GM06990 (cell line): Measurements from ENCODE around the gene EML5.

Source experiments
- DNase-seq: peaks from one replicate; pipeline ENCODE4 v3.0.0-alpha.2; 2011; ENCODE audit not compliant: insufficient read length; ENCODE audit errors: extremely low read depth
- H3K27me3 ChIP-seq: replicated peaks from 2 replicates; pipeline ENCODE4 v1.6.0; 2011; ENCODE audit warnings: low read length; ENCODE audit not compliant: control insufficient read depth, insufficient read depth
- H3K36me3 ChIP-seq: 2 replicates; pipeline ENCODE4 v1.5.1; 2011; ENCODE audit warnings: low read length; ENCODE audit not compliant: control insufficient read depth, insufficient read depth
- H3K4me3 ChIP-seq: replicated peaks from 2 replicates; pipeline ENCODE4 v1.5.1; 2011; ENCODE audit warnings: low read depth, mild to moderate bottlenecking, control low read depth, low read length
- TF ChIP-seq, protein P1 (sequence below): IDR thresholded peaks from 2 replicates; pipeline ENCODE4 v1.5.1; 2011; ENCODE audit warnings: low read length, control low read depth, mild to moderate bottlenecking, inconsistent platforms; ENCODE audit not compliant: insufficient read depth, poor library complexity, severe bottlenecking

The EML5 gene

GRCh38 chr14:88572117-88572516 is 220.6 kb downstream of the EML5 start:
- peaks cover 9% of the 10 kb centered on the region for H3K36me3 ChIP-seq
- no peak for DNase-seq
- TF ChIP-seq, protein P1, sequence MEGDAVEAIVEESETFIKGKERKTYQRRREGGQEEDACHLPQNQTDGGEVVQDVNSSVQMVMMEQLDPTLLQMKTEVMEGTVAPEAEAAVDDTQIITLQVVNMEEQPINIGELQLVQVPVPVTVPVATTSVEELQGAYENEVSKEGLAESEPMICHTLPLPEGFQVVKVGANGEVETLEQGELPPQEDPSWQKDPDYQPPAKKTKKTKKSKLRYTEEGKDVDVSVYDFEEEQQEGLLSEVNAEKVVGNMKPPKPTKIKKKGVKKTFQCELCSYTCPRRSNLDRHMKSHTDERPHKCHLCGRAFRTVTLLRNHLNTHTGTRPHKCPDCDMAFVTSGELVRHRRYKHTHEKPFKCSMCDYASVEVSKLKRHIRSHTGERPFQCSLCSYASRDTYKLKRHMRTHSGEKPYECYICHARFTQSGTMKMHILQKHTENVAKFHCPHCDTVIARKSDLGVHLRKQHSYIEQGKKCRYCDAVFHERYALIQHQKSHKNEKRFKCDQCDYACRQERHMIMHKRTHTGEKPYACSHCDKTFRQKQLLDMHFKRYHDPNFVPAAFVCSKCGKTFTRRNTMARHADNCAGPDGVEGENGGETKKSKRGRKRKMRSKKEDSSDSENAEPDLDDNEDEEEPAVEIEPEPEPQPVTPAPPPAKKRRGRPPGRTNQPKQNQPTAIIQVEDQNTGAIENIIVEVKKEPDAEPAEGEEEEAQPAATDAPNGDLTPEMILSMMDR: no peak
- H3K27me3 ChIP-seq: no peaks in the 10 kb centered on the region
- no peak overlapping the region for H3K4me3 ChIP-seq

- Histone ChIP-seq H3K36me3 (peaks cover 8% of the 10 kb centered on the region), H3K4me3 (no peak overlapping the region), H3K27me3 (no peaks in the 10 kb centered on the region)
- no peak for DNase-seq
- TF ChIP-seq, protein P1: no peak
Observed at GRCh38 chr14:88568196-88568595, 224.6 kb downstream of the EML5 start.

- H3K4me3 ChIP-seq: no peak overlapping the region
- H3K36me3 ChIP-seq: peaks cover 8% of the 10 kb centered on the region
- TF ChIP-seq, protein P1: no peak
- H3K27me3 ChIP-seq: no peaks in the 10 kb centered on the region
- no peak for DNase-seq
Observed at GRCh38 chr14:88565427-88565826, 227.3 kb downstream of the EML5 start.

DNA sequence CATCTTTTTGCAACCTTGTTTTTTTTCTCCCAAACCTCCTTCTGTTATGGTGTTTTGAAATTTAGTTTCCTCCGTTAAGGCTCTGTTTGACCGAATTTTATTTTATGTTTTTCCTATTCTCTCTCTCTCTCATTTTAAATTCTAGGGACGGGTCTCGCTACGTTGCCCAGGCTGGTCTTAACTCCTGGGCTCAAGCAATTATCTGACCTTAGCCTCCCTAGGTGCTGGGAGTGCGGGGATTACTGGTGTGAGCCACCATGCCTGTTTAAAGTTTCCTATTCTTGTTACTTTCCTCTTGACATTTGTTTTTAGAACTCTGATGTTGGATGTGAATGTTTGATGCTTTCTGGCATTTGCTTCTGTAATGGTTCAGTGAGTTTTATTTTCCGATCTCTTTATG is 228.9 kb downstream of the EML5 start:
- TF ChIP-seq, protein P1: no peak
- peak overlapping the region; percentile 98 for H3K4me3 ChIP-seq
- peaks cover 4% of the 10 kb centered on the region for H3K36me3 ChIP-seq
- DNase-seq: no peak
- no peaks in the 10 kb centered on the region for H3K27me3 ChIP-seq

DNA sequence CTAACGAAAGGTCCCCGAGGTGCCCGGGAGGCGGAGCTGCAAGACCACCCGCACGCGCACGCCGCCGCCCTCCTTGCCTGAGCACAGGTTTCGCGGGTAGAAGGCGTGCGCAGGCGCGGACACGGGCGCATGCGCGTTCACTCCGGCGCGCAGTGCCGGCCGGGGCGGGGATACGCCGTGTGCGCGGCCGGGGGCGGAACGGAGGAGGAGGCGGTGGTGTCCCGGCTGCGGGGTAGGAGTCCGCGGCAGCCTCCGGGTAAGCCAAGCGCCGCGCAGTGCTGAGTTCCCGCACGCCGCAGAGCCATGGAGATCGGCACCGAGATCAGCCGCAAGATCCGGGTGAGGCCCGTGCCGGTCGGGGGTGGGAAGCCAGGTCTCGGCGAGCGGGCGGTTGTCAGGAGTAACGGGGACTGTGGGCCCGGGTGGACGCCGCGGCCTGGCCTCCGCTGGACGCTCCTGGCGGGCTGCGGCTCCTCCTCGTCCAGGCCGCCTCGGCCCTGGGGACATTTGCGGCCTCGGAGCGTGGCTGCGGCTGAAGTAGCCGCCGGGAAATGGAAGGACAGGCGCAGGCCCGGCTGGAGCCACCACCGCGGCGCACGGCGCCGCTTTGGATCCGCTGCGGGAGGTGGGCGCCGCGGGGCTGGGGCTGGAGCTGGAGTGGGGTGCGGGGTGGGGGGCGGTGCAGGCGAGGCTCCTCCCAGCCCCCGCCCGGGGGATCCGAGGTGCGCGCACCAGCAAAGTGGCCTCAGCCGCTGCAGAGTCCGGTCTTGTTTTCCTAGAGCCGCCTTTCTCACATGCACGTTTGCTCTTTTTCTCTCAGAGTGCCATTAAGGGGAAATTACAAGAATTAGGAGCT is 229.7 kb downstream of the EML5 start, which contains the start of gene ZC3H14:
TSS of gene ZC3H14 (plus strand) at position 207 of the 856 bp plus-strand sequence. CDS start at position 304, 97 bp downstream.
- Histone ChIP-seq H3K27me3 (no peaks in the 10 kb centered on the region), H3K4me3 (peak within 1 kb of the TSS; percentile 98), H3K36me3 (peaks cover 2% of the 10 kb centered on the region)
- DNase-seq: peak; percentile 96
- TF ChIP-seq, protein P1: peak; percentile 22
